Right lobe of liver (tissue), 6 donors: Measurements from ENCODE around the gene MTMR2. TPM values are rescaled to one million over a fixed set of nuclear protein-coding genes. Genes with fewer than 3 reads are reported as not detected.

Experiments used
- ATAC-seq, 4 donors: fragments of 200-7000 bp; cut with Tn5 transposase; one replicate each; pipeline ENCODE4 v1.9.1; 2020; ENCODE audit warnings: mild to moderate bottlenecking in 4 of 4, moderate library complexity in 4 of 4
- DNase-seq, 3 donors: peaks; one replicate each; pipeline ENCODE4 v3.0.0-alpha.2; 2020
- H3K27ac ChIP-seq, 3 donors: fragments of 200-600 bp; one replicate each; pipeline ENCODE4 v1.8.0; 2022
- H3K27me3 ChIP-seq, 2 donors: fragments of 200-600 bp; one replicate each; pipeline ENCODE4 v1.8.0; 2022
- H3K36me3 ChIP-seq, 4 donors: fragments of 200-600 bp; sonication (generic) in 1 of 4; one replicate each; pipeline versions ENCODE4 v1.5.1 to v1.8.0; 2017 to 2022; ENCODE audit warnings: control low read depth in 1 of 4
- H3K4me1 ChIP-seq, 4 donors: fragments of 200-600 bp; sonication (generic) in 1 of 4; one replicate each; pipeline versions ENCODE4 v1.5.1 to v1.8.0; 2017 to 2022; ENCODE audit warnings: control low read depth in 1 of 4
- H3K4me3 ChIP-seq, 3 donors: fragments of 200-600 bp; one replicate each; pipeline ENCODE4 v1.8.0; 2022
- H3K9me3 ChIP-seq, 4 donors: fragments of 200-600 bp; sonication (generic) in 1 of 4; one replicate each; pipeline versions ENCODE4 v1.5.1 to v1.8.0; 2017 to 2022; ENCODE audit warnings: control low read depth in 1 of 4
- POLR2A ChIP-seq: fragments of 450-650 bp; IDR thresholded peaks from one replicate; pipeline ENCODE4 v1.6.1; 2017; ENCODE audit warnings: antibody characterized with exemption, mild to moderate bottlenecking
- WGBS: methylation state at CpG from one replicate; pipeline ENCODE4 v1.1.6; 2018; ENCODE audit warnings: low coverage, low lambda C conversion rate; ENCODE audit not compliant: insufficient coverage; ENCODE audit errors: missing lambda C conversion rate; 5-methylcytosine and 5-hydroxymethylcytosine counted together
- intact Hi-C, 2 donors: fragments of 100-400 bp; cut with DNase I; formaldehyde crosslinking; loops; one replicate each; pipeline versions ENCODE4 v1.11.2 to v1.14.1; 2022
- total RNA-seq, 6 experiments: library from RNA; depleted of rRNA in 2 of 6; stranded (reverse); fragments of >200 nt in 2 of 6; fragmentation: NEBNext Ultra II Directional in 3 of 6; extraction: Animal tissue kit (Norgen Biotek cat#: 25700) in 3 of 6; gene quantifications; one replicate each; pipeline versions ENCODE4 v1.1.0 to v1.2.4, GENCODE V29; 2016 to 2023
- TF ChIP-seq, protein P1 (sequence below), 4 donors: fragments of 200-600 bp in 3 of 4; fragments of 450-650 bp in 1 of 4; IDR thresholded peaks; one replicate each; pipeline versions ENCODE4 v1.5.1 to v1.8.0; 2016 to 2022; ENCODE audit warnings: antibody characterized with exemption in 4 of 4, mild to moderate bottlenecking in 2 of 4
- donor health status: DM: no; HTN: yes; CAD: no.
- donor health status: DM: no; HTN: no; CAD: no.
- donor health status: DM: no; HTN: no; CAD: no.
- donor health status: DM: no; HTN: yes; CAD: no.
- donor health status: DM: no; HTN: yes; CAD: no.

MTMR2 gene
- total RNA-seq, 6 experiments from 2014 or later = 1.7 to 8.7 (median 3.9) TPM

DNA sequence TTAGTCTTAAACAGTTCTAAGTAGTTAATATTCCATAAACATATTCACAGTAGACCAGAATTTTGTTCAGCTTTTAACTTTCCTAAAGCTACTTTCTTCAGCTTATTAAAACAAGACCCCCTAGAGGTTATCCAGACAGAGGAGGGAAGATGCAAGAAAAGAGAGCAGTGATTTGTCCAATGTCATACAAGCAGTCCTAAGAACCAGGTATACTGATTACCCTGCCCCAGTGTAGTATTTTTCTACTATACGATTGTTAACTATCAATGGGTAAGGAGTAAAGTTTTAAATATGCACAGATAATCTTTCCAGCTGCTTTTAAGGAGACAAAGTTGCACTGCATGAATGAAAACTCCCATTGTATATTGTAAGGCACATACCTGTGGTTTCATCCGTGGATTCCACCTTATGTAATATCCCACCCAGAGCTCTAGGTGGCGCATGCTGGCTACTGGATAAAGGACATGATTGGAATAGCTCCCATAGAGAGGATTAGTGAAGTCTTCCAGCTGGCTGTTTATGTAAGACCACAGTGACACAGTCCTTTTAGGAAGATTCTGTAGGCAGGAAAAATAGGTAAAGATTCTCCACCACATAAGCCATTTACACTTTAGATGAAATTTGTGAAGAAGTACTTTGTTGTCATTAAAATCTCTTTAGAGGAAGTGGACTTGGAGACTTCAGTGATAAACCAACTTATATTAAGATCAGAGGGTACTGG, 88.0 kb downstream of the MTMR2 start:
- TF ChIP-seq, protein P1, sequence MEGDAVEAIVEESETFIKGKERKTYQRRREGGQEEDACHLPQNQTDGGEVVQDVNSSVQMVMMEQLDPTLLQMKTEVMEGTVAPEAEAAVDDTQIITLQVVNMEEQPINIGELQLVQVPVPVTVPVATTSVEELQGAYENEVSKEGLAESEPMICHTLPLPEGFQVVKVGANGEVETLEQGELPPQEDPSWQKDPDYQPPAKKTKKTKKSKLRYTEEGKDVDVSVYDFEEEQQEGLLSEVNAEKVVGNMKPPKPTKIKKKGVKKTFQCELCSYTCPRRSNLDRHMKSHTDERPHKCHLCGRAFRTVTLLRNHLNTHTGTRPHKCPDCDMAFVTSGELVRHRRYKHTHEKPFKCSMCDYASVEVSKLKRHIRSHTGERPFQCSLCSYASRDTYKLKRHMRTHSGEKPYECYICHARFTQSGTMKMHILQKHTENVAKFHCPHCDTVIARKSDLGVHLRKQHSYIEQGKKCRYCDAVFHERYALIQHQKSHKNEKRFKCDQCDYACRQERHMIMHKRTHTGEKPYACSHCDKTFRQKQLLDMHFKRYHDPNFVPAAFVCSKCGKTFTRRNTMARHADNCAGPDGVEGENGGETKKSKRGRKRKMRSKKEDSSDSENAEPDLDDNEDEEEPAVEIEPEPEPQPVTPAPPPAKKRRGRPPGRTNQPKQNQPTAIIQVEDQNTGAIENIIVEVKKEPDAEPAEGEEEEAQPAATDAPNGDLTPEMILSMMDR (IDR thresholded peaks at IDR 0.05) = peak; percentile 78 to 83 (median 80)
- TF ChIP-seq POLR2A = no peak
- 15% methylated on average over 3 of the region's 3 CpGs for WGBS
- Histone ChIP-seq H3K4me1 (no peaks in the 10 kb centered on the region), H3K4me3 (no peak overlapping the region), H3K27ac (no peak overlapping the region), H3K27me3 (no peaks in the 10 kb centered on the region), H3K36me3 (peaks cover 0 to 25% (median 14%) of the 10 kb centered on the region in 4 donors), H3K9me3 (no peaks in the 10 kb centered on the region)
- intact Hi-C loops = no loop called here
- peak; percentile 95 to 99 (median 97) for ATAC-seq
- peak in 2 of 3 donors; percentile 35 to 60 for DNase-seq

DNA sequence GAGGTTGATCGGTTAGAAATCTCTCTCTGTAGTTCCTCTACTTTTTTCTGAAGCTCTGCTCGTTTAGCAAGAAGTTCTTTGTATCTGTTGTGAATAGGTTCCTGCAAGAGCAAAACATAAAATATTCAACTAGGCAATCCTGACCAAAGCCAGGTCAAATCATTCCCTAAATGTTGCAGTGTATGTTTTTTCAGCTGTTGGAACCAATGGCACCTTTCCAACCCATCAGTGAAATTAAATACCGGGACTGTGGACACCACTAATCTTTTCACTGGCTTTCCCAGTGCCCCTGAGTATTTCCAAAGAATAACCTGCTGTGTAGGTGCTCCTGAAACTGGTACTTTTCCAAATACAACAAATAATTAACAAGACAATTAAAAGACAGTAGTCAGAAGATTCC, 88.6 kb downstream of the MTMR2 start:
- no peak for DNase-seq
- no peak overlapping the region for H3K27ac ChIP-seq
- peaks cover 0 to 28% (median 16%) of the 10 kb centered on the region in 4 donors for H3K36me3 ChIP-seq
- TF ChIP-seq, protein P1 (IDR thresholded peaks at IDR 0.05) = no peak
- no peak for TF ChIP-seq POLR2A
- intact Hi-C loops = no loop called here
- H3K9me3 ChIP-seq = no peaks in the 10 kb centered on the region
- no peaks in the 10 kb centered on the region for H3K4me1 ChIP-seq
- no peak for ATAC-seq
- no peaks in the 10 kb centered on the region for H3K27me3 ChIP-seq
- WGBS = 41% methylated on average over 3 of the region's 3 CpGs
- H3K4me3 ChIP-seq = no peak overlapping the region

DNA sequence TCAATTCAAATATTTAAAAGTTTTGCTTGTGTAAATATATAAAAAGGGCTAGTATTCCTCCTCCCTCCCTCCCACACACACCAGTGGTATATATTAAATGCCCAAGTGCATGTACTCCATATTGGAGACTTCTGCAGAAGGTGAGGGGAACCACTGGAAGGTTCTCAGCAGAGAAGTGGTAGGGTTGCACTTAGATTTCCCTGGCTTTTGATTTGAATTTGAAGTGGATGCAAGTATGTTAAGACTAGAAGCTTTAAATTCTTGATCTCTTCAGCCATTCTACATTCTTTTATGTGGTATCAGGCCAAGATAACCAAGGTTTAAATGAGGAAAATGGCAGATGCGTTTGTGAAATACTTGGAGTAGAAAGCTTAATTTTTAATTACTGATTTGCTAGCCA, 90.5 kb downstream of the MTMR2 start:
- TF ChIP-seq, protein P1 (IDR thresholded peaks at IDR 0.05) = no peak
- no peak for TF ChIP-seq POLR2A
- Histone ChIP-seq H3K4me3 (no peak overlapping the region), H3K36me3 (peaks cover 0 to 40% (median 16%) of the 10 kb centered on the region in 4 donors), H3K9me3 (no peaks in the 10 kb centered on the region), H3K27ac (no peak overlapping the region), H3K27me3 (no peaks in the 10 kb centered on the region), H3K4me1 (no peaks in the 10 kb centered on the region)
- DNase-seq (no peak), ATAC-seq (no peak)
- WGBS = 33% methylated on average over 1 of the region's 1 CpG
- intact Hi-C loops = no loop called here

DNA sequence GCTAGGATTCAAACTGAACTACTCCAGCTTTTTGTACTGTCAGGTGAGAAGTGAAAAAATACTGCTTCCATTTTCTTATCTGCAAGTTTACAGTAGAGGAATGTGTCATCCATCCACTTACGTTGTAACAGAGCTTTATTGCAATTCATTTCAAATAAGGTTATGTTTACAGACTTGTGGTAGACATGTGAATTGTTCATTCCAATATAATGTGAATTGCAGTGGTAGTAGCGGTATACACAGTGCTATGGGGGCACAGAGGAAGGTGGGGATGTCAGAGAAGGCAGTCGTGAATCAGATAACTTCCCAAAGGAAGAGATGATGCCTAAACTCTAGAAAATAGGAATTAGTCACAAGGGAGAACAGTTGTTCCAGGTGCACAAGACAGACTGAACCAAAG, 91.1 kb downstream of the MTMR2 start:
- H3K4me1 ChIP-seq = no peaks in the 10 kb centered on the region
- peaks cover 0 to 40% (median 16%) of the 10 kb centered on the region in 4 donors for H3K36me3 ChIP-seq
- no peak overlapping the region for H3K27ac ChIP-seq
- ATAC-seq (no peak), DNase-seq (no peak)
- H3K9me3 ChIP-seq = no peaks in the 10 kb centered on the region
- TF ChIP-seq, protein P1 (IDR thresholded peaks at IDR 0.05) = no peak
- TF ChIP-seq POLR2A = no peak
- intact Hi-C loops = no loop called here
- no peak overlapping the region for H3K4me3 ChIP-seq
- WGBS = 84% methylated on average over 3 of the region's 3 CpGs
- H3K27me3 ChIP-seq = no peaks in the 10 kb centered on the region
